Measurements from ENCODE around the gene CASP7.
"Not testable (repeated sequence)": the region's sequence is repeated elsewhere in the genome, so short reads cannot be mapped to it uniquely, and the experiment has no call there.

The CASP7 gene

GRCh38 chr10:113679463-113680189 lies at the start of gene CASP7:
TSS of gene CASP7 (plus strand) at chr10:113679912. CDS start at chr10:113697494, 17,582 bp downstream.
- DNase-seq = peak; percentile 37 to 53

- no peak for DNase-seq
Observed at GRCh38 chr10:113630929-113631533, 48.7 kb upstream of the CASP7 start.

GRCh38 chr10:113631684-113632367 lies 47.9 kb upstream of the CASP7 start:
- DNase-seq = no peak

- no peak for DNase-seq
Observed at GRCh38 chr10:113639966-113640365, 39.7 kb upstream of the CASP7 start.

- DNase-seq = no peak
Observed at GRCh38 chr10:113641702-113642101, 38.0 kb upstream of the CASP7 start.

GRCh38 chr10:113643183-113643582 lies 36.5 kb upstream of the CASP7 start:
- DNase-seq = no peak

GRCh38 chr10:113644185-113645120 lies 35.3 kb upstream of the CASP7 start:
- DNase-seq = no peak

GRCh38 chr10:113646336-113647201 lies 33.1 kb upstream of the CASP7 start:
- no peak for DNase-seq

GRCh38 chr10:113647812-113648211 lies 31.9 kb upstream of the CASP7 start:
- peak in 1 of 2 experiments; percentile 5 for DNase-seq

- DNase-seq = peak in 1 of 2 experiments; percentile 0
Observed at GRCh38 chr10:113648478-113648877, 31.2 kb upstream of the CASP7 start.

GRCh38 chr10:113650172-113650571 lies 29.5 kb upstream of the CASP7 start:
- no peak for DNase-seq

- DNase-seq = no peak
Observed at GRCh38 chr10:113651021-113651420, 28.7 kb upstream of the CASP7 start.

GRCh38 chr10:113651898-113652297 lies 27.8 kb upstream of the CASP7 start:
- DNase-seq = no peak

- not testable (repeated sequence) for DNase-seq
Observed at GRCh38 chr10:113652456-113652855, 27.3 kb upstream of the CASP7 start.

- DNase-seq = no peak
Observed at GRCh38 chr10:113656896-113657295, 22.8 kb upstream of the CASP7 start.

GRCh38 chr10:113657544-113657943 lies 22.2 kb upstream of the CASP7 start:
- DNase-seq = no peak

GRCh38 chr10:113661332-113661731 lies 18.4 kb upstream of the CASP7 start:
- no peak for DNase-seq

- DNase-seq = no peak
Observed at GRCh38 chr10:113663142-113663541, 16.6 kb upstream of the CASP7 start.

- DNase-seq = no peak
Observed at GRCh38 chr10:113663908-113664307, 15.8 kb upstream of the CASP7 start, which contains the start of gene NRAP. TSS of gene NRAP (minus strand) at chr10:113664041. CDS start at chr10:113663882, 159 bp downstream.

- DNase-seq = no peak
Observed at GRCh38 chr10:113665352-113665751, 14.4 kb upstream of the CASP7 start.

GRCh38 chr10:113665806-113666354 lies 13.8 kb upstream of the CASP7 start:
- DNase-seq = no peak
